NCI-H524 (cell line): ENCODE results near the gene CROT.

Experiments
- DNase-seq, 2 experiments: peaks; one replicate each; lab custom pipeline; 2025; lab: John Stamatoyannopoulos, UW

CROT gene

GRCh38 chr7:87413951-87414793 is 68.7 kb downstream of the CROT start:
- DNase-seq = no peak

GRCh38 chr7:87414794-87415188 is 69.3 kb downstream of the CROT start:
- DNase-seq = no peak

- peak; percentile 39 to 77 for DNase-seq
Measured at GRCh38 chr7:87416682-87417587, 71.5 kb downstream of the CROT start.

- no peak for DNase-seq
Measured at GRCh38 chr7:87420173-87420572, 74.7 kb downstream of the CROT start.

GRCh38 chr7:87424075-87424474 is 78.6 kb downstream of the CROT start:
- no peak for DNase-seq

GRCh38 chr7:87426160-87426559 is 80.7 kb downstream of the CROT start:
- DNase-seq = no peak

GRCh38 chr7:87427288-87427687 is 81.8 kb downstream of the CROT start:
- no peak for DNase-seq

GRCh38 chr7:87432536-87432935 is 87.1 kb downstream of the CROT start:
- DNase-seq = no peak

- DNase-seq = no peak
Measured at GRCh38 chr7:87435546-87435945, 90.1 kb downstream of the CROT start.

- DNase-seq = no peak
Measured at GRCh38 chr7:87445897-87446296, 100.4 kb downstream of the CROT start.

- DNase-seq = no peak
Measured at GRCh38 chr7:87447116-87447635, 101.7 kb downstream of the CROT start.

- no peak for DNase-seq
Measured at GRCh38 chr7:87448388-87448787, 102.9 kb downstream of the CROT start.
